ENCODE data around the gene SEMA4C.
A peak's percentile ranks its signal among the peaks of the same experiment; 100 is the strongest.

Gene SEMA4C

GRCh38 chr2:96844405-96844808 is 25.5 kb downstream of the SEMA4C start:
- peaks cover 13 to 28% of the 10 kb centered on the region in 2 donors for H3K36me3 ChIP-seq (ENCODE audit: control insufficient read depth in 1 of 2, insufficient read depth in 2 of 2, low read length in 2 of 2)
- no peak overlapping the region for H3K27ac ChIP-seq (ENCODE audit: low read length)
- H3K9me3 ChIP-seq (ENCODE audit: control insufficient read depth in 1 of 2, low read length in 2 of 2): no peaks in the 10 kb centered on the region
- H3K4me3 ChIP-seq (ENCODE audit: low read depth in 1 of 2, low read length in 2 of 2): no peak overlapping the region
- H3K27me3 ChIP-seq (ENCODE audit: low read depth, low read length): no peaks in the 10 kb centered on the region
- H3K4me1 ChIP-seq (ENCODE audit: control insufficient read depth in 1 of 2, insufficient read depth in 2 of 2, low read length in 2 of 2): peaks cover 0 to 5% of the 10 kb centered on the region in 2 donors

- H3K36me3 ChIP-seq (ENCODE audit: control insufficient read depth in 1 of 2, insufficient read depth in 2 of 2, low read length in 2 of 2): peaks cover 13 to 26% of the 10 kb centered on the region in 2 donors
- no peaks in the 10 kb centered on the region for H3K9me3 ChIP-seq (ENCODE audit: control insufficient read depth in 1 of 2, low read length in 2 of 2)
- no peak within 1 kb of the TSS for H3K4me3 ChIP-seq (ENCODE audit: low read depth in 1 of 2, low read length in 2 of 2)
- H3K27ac ChIP-seq (ENCODE audit: low read length): no peak within 1 kb of the TSS
- peaks cover 0 to 7% of the 10 kb centered on the region in 2 donors for H3K4me1 ChIP-seq (ENCODE audit: control insufficient read depth in 1 of 2, insufficient read depth in 2 of 2, low read length in 2 of 2)
- H3K27me3 ChIP-seq (ENCODE audit: low read depth, low read length): no peaks in the 10 kb centered on the region
Measured at GRCh38 chr2:96843538-96844268, 26.2 kb downstream of the SEMA4C start, which contains the start of gene ANKRD23. ANKRD23 (minus strand) TSS chr2:96844021; CDS start chr2:96843992, 29 bp downstream.

GRCh38 chr2:96842600-96842999 is 27.3 kb downstream of the SEMA4C start:
- no peaks in the 10 kb centered on the region for H3K27me3 ChIP-seq (ENCODE audit: low read depth, low read length)
- H3K4me3 ChIP-seq (ENCODE audit: low read depth in 1 of 2, low read length in 2 of 2): no peak overlapping the region
- H3K36me3 ChIP-seq (ENCODE audit: control insufficient read depth in 1 of 2, insufficient read depth in 2 of 2, low read length in 2 of 2): peaks cover 6 to 15% of the 10 kb centered on the region in 2 donors
- H3K4me1 ChIP-seq (ENCODE audit: control insufficient read depth in 1 of 2, insufficient read depth in 2 of 2, low read length in 2 of 2): peaks cover 0 to 7% of the 10 kb centered on the region in 2 donors
- no peaks in the 10 kb centered on the region for H3K9me3 ChIP-seq (ENCODE audit: control insufficient read depth in 1 of 2, low read length in 2 of 2)
- no peak overlapping the region for H3K27ac ChIP-seq (ENCODE audit: low read length)

GRCh38 chr2:96841701-96842495 is 28.0 kb downstream of the SEMA4C start:
- no peaks in the 10 kb centered on the region for H3K27me3 ChIP-seq (ENCODE audit: low read depth, low read length)
- no peaks in the 10 kb centered on the region for H3K9me3 ChIP-seq (ENCODE audit: control insufficient read depth in 1 of 2, low read length in 2 of 2)
- H3K4me3 ChIP-seq (ENCODE audit: low read depth in 1 of 2, low read length in 2 of 2): no peak overlapping the region
- H3K27ac ChIP-seq (ENCODE audit: low read length): no peak overlapping the region
- H3K36me3 ChIP-seq (ENCODE audit: control insufficient read depth in 1 of 2, insufficient read depth in 2 of 2, low read length in 2 of 2): peaks cover 3 to 10% of the 10 kb centered on the region in 2 donors
- peaks cover 0 to 7% of the 10 kb centered on the region in 2 donors for H3K4me1 ChIP-seq (ENCODE audit: control insufficient read depth in 1 of 2, insufficient read depth in 2 of 2, low read length in 2 of 2)

GRCh38 chr2:96839875-96840850 is 29.7 kb downstream of the SEMA4C start:
- H3K27ac ChIP-seq (ENCODE audit: low read length): no peak overlapping the region
- H3K4me1 ChIP-seq (ENCODE audit: control insufficient read depth in 1 of 2, insufficient read depth in 2 of 2, low read length in 2 of 2): peaks cover 0 to 7% of the 10 kb centered on the region in 2 donors
- no peaks in the 10 kb centered on the region for H3K9me3 ChIP-seq (ENCODE audit: control insufficient read depth in 1 of 2, low read length in 2 of 2)
- H3K36me3 ChIP-seq (ENCODE audit: control insufficient read depth in 1 of 2, insufficient read depth in 2 of 2, low read length in 2 of 2): no peaks in the 10 kb centered on the region
- H3K27me3 ChIP-seq (ENCODE audit: low read depth, low read length): no peaks in the 10 kb centered on the region
- H3K4me3 ChIP-seq (ENCODE audit: low read depth in 1 of 2, low read length in 2 of 2): no peak overlapping the region

GRCh38 chr2:96839293-96839874 is 30.5 kb downstream of the SEMA4C start:
- Histone ChIP-seq H3K4me3 (ENCODE audit: low read depth in 1 of 2, low read length in 2 of 2) (peak overlapping the region in 1 of 2 donors; percentile 14), H3K36me3 (ENCODE audit: control insufficient read depth in 1 of 2, insufficient read depth in 2 of 2, low read length in 2 of 2) (peaks cover 0 to 7% of the 10 kb centered on the region in 2 donors), H3K27ac (ENCODE audit: low read length) (no peak overlapping the region), H3K27me3 (ENCODE audit: low read depth, low read length) (no peaks in the 10 kb centered on the region), H3K4me1 (ENCODE audit: control insufficient read depth in 1 of 2, insufficient read depth in 2 of 2, low read length in 2 of 2) (peaks cover 0 to 7% of the 10 kb centered on the region in 2 donors), H3K9me3 (ENCODE audit: control insufficient read depth in 1 of 2, low read length in 2 of 2) (no peaks in the 10 kb centered on the region)

- H3K36me3 ChIP-seq (ENCODE audit: control insufficient read depth in 1 of 2, insufficient read depth in 2 of 2, low read length in 2 of 2): peaks cover 0 to 7% of the 10 kb centered on the region in 2 donors
- no peaks in the 10 kb centered on the region for H3K27me3 ChIP-seq (ENCODE audit: low read depth, low read length)
- peaks cover 0 to 7% of the 10 kb centered on the region in 2 donors for H3K4me1 ChIP-seq (ENCODE audit: control insufficient read depth in 1 of 2, insufficient read depth in 2 of 2, low read length in 2 of 2)
- H3K27ac ChIP-seq (ENCODE audit: low read length): no peak overlapping the region
- H3K9me3 ChIP-seq (ENCODE audit: control insufficient read depth in 1 of 2, low read length in 2 of 2): no peaks in the 10 kb centered on the region
- H3K4me3 ChIP-seq (ENCODE audit: low read depth in 1 of 2, low read length in 2 of 2): no peak overlapping the region
Measured at GRCh38 chr2:96838345-96839292, 31.3 kb downstream of the SEMA4C start.

- Histone ChIP-seq H3K4me1 (ENCODE audit: control insufficient read depth in 1 of 2, insufficient read depth in 2 of 2, low read length in 2 of 2) (peaks cover 0 to 14% of the 10 kb centered on the region in 2 donors), H3K27me3 (ENCODE audit: low read depth, low read length) (no peaks in the 10 kb centered on the region), H3K4me3 (ENCODE audit: low read depth in 1 of 2, low read length in 2 of 2) (no peak overlapping the region), H3K36me3 (ENCODE audit: control insufficient read depth in 1 of 2, insufficient read depth in 2 of 2, low read length in 2 of 2) (peaks cover 2 to 11% of the 10 kb centered on the region in 2 donors), H3K27ac (ENCODE audit: low read length) (no peak overlapping the region), H3K9me3 (ENCODE audit: control insufficient read depth in 1 of 2, low read length in 2 of 2) (no peaks in the 10 kb centered on the region)
Measured at GRCh38 chr2:96837575-96837974, 32.3 kb downstream of the SEMA4C start.

GRCh38 chr2:96835830-96836229 is 34.0 kb downstream of the SEMA4C start:
- Histone ChIP-seq H3K4me1 (ENCODE audit: control insufficient read depth in 1 of 2, insufficient read depth in 2 of 2, low read length in 2 of 2) (peaks cover 3 to 19% of the 10 kb centered on the region in 2 donors), H3K4me3 (ENCODE audit: low read depth in 1 of 2, low read length in 2 of 2) (no peak overlapping the region), H3K27ac (ENCODE audit: low read length) (no peak overlapping the region), H3K9me3 (ENCODE audit: control insufficient read depth in 1 of 2, low read length in 2 of 2) (no peaks in the 10 kb centered on the region), H3K27me3 (ENCODE audit: low read depth, low read length) (no peaks in the 10 kb centered on the region), H3K36me3 (ENCODE audit: control insufficient read depth in 1 of 2, insufficient read depth in 2 of 2, low read length in 2 of 2) (peaks cover 17 to 18% of the 10 kb centered on the region in 2 donors)

Data from muscle layer of duodenum (tissue), 2 donors.